Measurements from ENCODE around the gene MANSC4.
"Not testable (repeated sequence)": the region's sequence is repeated elsewhere in the genome, so short reads cannot be mapped to it uniquely, and the experiment has no call there.

MANSC4 gene

DNA sequence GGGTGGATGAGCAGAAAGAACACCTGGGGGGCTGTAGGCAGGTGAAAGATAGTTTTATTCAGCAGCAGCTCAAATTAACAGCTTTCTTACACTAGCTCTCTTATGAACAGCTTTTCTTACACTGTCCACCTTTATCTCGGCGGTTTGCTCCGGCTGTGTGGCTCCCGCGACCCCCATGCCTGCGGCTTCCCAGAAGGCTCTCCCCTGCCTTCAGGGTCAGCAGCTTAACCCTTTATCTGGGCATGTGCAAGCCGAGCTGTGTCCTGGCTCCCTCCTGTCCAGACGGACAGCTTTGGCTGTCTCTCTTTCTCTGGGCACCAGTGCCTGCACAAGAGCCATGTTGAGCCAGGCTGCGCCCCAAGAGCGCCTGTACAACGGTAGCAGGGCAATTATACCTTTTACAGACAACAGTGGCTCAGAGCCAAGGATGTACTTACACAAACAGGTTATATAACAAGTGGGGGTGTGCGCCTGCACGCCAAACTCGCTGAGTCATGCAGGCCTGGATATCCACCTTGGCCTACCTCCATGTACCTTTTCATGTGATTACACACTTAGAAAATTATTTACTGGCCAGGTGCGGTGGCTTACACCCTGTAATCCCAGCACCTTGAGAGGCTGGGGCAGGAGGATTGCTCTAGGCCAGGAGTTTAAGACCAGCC, 28.5 kb downstream of the MANSC4 start:
- ATAC-seq (no peak), DNase-seq (no peak)

DNA sequence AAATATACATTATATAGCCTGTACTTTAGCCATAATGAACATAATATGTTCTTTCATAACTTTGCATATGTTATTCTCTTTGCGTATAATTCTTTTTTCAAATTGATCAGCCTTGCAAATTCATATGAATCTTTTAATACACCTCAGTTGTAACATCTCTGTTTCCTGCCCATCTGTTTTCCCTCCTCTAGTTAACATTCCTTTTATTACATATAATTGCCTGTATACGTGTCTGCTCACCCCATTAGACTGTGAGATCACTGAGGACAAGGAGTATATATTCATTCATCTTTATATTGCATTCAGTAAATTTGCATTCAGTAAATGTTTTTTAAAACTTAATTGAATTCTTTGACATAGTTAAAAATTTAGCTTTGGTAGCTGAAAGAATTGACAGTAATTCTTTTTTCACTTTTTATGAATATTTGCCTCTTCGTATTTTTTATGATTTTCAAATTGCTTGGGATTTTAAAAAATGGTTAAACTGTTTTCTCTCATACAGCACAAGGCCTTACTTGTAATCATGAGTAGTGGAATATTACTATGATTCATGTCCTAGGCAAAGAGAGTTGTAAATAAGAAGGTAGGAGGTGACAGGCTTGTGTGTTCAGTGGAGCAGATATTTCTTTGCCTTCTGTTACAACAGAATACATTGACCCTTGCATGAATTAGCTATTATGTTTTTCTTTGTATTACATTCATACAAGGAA, 32.8 kb downstream of the MANSC4 start:
- no peak for DNase-seq
- no peak for ATAC-seq

DNA sequence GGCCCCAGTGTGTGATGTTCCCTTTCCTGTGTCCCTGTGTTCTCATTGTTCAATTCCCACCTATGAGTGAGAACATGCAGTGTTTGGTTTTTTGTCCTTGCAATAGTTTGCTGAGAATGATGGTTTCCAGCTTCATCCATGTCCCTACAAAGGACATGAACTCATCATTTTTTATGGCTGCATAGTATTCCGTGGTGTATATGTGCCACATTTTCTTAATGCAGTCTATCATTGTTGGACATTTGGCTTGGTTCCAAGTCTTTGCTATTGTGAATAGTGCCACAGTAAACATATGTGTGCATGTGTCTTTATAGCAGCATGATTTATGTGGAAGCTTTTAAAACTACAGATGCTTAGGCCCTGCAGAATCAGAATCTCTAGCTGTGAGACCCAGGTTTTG, 34.3 kb downstream of the MANSC4 start:
- not testable (repeated sequence) for ATAC-seq, DNase-seq

DNA sequence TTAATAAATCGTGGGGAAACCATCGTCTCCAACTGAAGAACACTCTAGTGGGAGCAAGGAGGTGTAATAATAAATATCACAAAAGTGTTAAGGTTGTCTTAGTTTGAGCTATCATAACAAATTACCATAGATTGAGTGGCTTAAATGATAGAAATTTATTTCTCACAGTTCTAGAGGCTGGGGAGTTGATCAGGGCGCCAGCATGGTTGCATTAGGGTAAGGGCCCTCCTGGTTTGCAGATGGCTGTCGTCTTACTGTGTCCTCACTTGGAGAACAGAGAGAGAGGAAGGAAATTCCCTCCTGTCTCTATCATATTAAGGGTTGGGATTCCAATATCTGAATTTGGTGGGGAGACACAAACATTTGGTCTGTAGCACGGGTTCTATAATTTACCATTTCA, 36.4 kb downstream of the MANSC4 start:
- ATAC-seq (no peak), DNase-seq (no peak)

DNA sequence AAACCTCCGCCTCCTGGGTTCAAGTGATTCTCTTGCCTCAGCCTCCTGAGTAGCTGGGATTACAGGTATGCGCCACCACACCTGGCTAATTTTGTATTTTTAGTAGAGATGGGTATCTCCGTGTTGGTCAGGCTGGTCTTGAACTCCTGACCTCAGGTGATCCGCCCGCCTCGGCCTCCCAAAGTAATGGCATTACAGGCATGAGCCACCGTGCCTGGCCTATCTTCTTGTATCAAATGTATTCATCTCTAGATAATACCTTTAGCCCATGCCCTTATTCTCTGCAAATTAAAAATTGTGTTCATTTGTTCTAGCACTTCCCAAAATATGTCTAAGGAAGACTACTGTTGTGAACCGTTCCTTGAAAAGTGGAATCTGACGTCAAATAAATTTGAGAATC, 45.7 kb downstream of the MANSC4 start:
- not testable (repeated sequence) for DNase-seq, ATAC-seq

DNA sequence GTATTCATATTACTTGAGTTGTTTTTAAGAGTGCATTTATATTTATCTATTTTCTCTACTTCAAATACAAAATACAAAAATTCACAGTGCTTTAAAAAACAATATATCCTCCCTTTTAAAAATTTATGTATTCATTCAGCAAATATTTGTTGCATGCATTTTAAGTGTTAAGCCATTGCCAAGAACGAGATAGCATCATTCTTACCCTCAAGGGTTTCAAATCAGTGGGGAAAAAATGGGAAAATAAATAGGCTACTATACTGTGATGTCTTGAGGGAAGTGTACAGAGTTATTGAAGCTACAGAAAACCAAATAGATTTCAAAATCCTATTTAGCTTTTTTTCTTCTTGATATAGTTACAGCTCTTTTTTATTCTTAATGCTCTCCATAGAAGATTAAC, 46.2 kb downstream of the MANSC4 start:
- ATAC-seq, result no peak

DNA sequence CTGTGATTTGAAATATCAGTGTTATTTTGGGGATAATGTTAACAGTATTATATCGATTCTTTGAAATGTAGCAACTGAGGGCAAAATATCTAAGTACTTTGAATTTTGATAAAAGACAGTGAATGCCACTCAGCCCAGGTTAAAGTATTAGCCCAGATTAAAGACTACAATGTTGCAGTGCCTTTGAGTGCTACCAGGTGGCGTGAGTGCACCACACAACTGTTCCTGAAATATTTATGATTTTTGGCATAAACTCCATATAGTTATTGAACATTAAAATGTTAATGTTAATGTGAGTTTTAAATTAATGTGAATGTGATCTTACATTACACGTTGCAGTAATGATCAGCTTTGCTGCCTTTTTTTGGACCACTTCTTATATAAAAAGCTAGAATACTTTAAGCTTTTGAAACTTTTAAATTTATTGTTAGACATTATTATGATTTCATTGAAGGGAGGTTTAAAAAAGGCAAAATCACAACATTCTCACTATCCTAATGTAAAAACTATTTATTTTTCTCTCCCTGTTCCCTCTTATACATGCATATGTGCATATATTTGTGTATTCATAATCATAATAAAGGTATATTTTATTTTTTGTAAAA, 46.9 kb downstream of the MANSC4 start:
- ATAC-seq (no peak), DNase-seq (peak; percentile 15)

More for the DNA sequence above, 46.2 kb downstream of the MANSC4 start:
- no peak for DNase-seq

DNA sequence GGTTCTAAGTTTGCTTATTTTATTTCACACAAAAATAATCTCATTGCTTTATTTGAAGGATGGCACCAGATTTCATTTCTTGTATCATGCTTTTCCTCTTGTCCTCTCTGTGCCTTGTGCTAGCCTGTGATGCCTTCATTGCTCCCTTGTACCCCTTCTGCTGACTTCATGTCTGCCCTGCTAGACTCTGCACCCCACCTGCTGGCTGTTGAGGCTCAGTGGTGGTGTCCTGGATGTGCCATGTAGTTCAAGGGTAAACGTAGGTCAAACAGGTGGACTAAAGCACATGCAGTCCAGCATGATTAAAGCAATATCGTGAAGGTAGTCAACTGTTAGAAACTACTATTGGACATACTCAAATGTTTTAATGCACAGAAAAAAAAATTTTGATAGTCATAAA, 47.8 kb downstream of the MANSC4 start:
- no peak for DNase-seq
- ATAC-seq, result no peak

DNA sequence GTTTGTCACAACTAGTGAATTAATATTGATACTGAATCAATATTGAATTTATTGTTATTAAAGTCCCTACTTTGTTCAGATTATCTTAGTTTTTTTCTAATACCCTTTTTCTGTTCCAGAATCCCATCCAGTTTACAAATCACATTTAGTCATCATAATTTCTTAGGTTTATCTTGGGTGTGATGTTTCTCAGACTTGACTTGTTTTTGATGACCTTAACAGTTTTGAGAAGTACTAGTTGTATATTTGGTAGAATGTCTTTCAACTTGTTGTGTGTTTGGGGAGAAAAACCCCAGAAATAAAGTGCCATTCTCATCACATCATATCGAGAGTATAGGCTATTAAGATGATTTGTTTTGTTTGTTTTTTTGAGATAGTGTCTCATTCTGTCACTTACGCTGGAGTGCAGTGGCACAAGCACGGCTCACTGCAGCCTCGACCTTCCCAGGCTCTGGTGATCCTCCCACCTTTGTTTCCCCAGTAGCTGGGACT, 49.9 kb downstream of the MANSC4 start:
- ATAC-seq, result no peak
- DNase-seq, result no peak

DNA sequence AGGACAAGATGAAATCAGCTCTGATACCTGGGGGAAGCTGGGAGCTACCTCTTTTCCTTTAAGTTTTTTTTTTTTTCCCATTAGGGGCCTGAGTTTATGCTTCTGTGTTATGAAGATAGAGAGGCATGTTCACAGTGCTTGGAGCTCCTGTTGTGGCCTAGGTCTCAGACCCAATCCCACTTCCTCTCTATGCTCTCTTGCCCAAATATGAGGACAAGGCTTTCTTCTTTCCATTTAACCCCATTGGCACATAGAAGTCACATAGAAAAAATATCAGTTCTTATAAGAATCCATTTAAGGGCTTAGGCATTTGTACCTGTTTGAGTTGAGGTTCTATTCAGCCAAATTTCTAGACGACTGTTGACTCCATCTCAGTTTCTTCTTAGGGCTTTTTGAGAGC, 56.8 kb downstream of the MANSC4 start:
- DNase-seq, result no peak
- ATAC-seq, result no peak
